Measurements from ENCODE around the gene PATL1.
"Not testable (repeated sequence)": the region's sequence is repeated elsewhere in the genome, so short reads cannot be mapped to it uniquely, and the experiment has no call there.

The PATL1 gene

GRCh38 chr11:59691156-59691555 lies 22.3 kb upstream of the PATL1 start:
- H3K27ac ChIP-seq (ENCODE audit: low read depth, low read length): no peak overlapping the region
- no peaks in the 10 kb centered on the region for H3K36me3 ChIP-seq (ENCODE audit: control insufficient read depth, insufficient read depth, low read length)
- no peak overlapping the region for H3K4me3 ChIP-seq (ENCODE audit: low read length)
- no peak overlapping the region for H3K9ac ChIP-seq (ENCODE audit: low read length)
- H3K27me3 ChIP-seq (ENCODE audit: control insufficient read depth, insufficient read depth, low read length): no peaks in the 10 kb centered on the region
- no peaks in the 10 kb centered on the region for H3K4me1 ChIP-seq (ENCODE audit: control insufficient read depth, insufficient read depth, low read length)

- H3K4me3 ChIP-seq (ENCODE audit: low read length): no peak overlapping the region
- no peak overlapping the region for H3K27ac ChIP-seq (ENCODE audit: low read depth, low read length)
- no peaks in the 10 kb centered on the region for H3K36me3 ChIP-seq (ENCODE audit: control insufficient read depth, insufficient read depth, low read length)
- no peak overlapping the region for H3K9ac ChIP-seq (ENCODE audit: low read length)
- no peaks in the 10 kb centered on the region for H3K27me3 ChIP-seq (ENCODE audit: control insufficient read depth, insufficient read depth, low read length)
- no peaks in the 10 kb centered on the region for H3K4me1 ChIP-seq (ENCODE audit: control insufficient read depth, insufficient read depth, low read length)
These were observed 20.2 kb upstream of the PATL1 start for GRCh38 chr11:59689015-59689414.

GRCh38 chr11:59681260-59681725 lies 12.5 kb upstream of the PATL1 start:
- H3K27me3 ChIP-seq (ENCODE audit: control insufficient read depth, insufficient read depth, low read length); H3K27ac ChIP-seq (ENCODE audit: low read depth, low read length); H3K9ac ChIP-seq (ENCODE audit: low read length); H3K4me1 ChIP-seq (ENCODE audit: control insufficient read depth, insufficient read depth, low read length); H3K4me3 ChIP-seq (ENCODE audit: low read length); H3K36me3 ChIP-seq (ENCODE audit: control insufficient read depth, insufficient read depth, low read length): not testable (repeated sequence)

GRCh38 chr11:59680287-59681154 lies 11.7 kb upstream of the PATL1 start:
- no peaks in the 10 kb centered on the region for H3K27me3 ChIP-seq (ENCODE audit: control insufficient read depth, insufficient read depth, low read length)
- H3K4me1 ChIP-seq (ENCODE audit: control insufficient read depth, insufficient read depth, low read length): no peaks in the 10 kb centered on the region
- no peak overlapping the region for H3K9ac ChIP-seq (ENCODE audit: low read length)
- H3K4me3 ChIP-seq (ENCODE audit: low read length): no peak overlapping the region
- no peaks in the 10 kb centered on the region for H3K36me3 ChIP-seq (ENCODE audit: control insufficient read depth, insufficient read depth, low read length)
- H3K27ac ChIP-seq (ENCODE audit: low read depth, low read length): no peak overlapping the region

- no peaks in the 10 kb centered on the region for H3K4me1 ChIP-seq (ENCODE audit: control insufficient read depth, insufficient read depth, low read length)
- H3K27me3 ChIP-seq (ENCODE audit: control insufficient read depth, insufficient read depth, low read length): no peaks in the 10 kb centered on the region
- H3K27ac ChIP-seq (ENCODE audit: low read depth, low read length): no peak overlapping the region
- H3K9ac ChIP-seq (ENCODE audit: low read length): no peak overlapping the region
- H3K4me3 ChIP-seq (ENCODE audit: low read length): no peak overlapping the region
- H3K36me3 ChIP-seq (ENCODE audit: control insufficient read depth, insufficient read depth, low read length): no peaks in the 10 kb centered on the region
These were observed 10.5 kb upstream of the PATL1 start for GRCh38 chr11:59679347-59679746.

GRCh38 chr11:59678813-59679165 lies 10.0 kb upstream of the PATL1 start:
- Histone ChIP-seq H3K36me3 (ENCODE audit: control insufficient read depth, insufficient read depth, low read length) (no peaks in the 10 kb centered on the region), H3K27ac (ENCODE audit: low read depth, low read length) (no peak overlapping the region), H3K9ac (ENCODE audit: low read length) (no peak overlapping the region), H3K4me3 (ENCODE audit: low read length) (no peak overlapping the region), H3K4me1 (ENCODE audit: control insufficient read depth, insufficient read depth, low read length) (no peaks in the 10 kb centered on the region), H3K27me3 (ENCODE audit: control insufficient read depth, insufficient read depth, low read length) (no peaks in the 10 kb centered on the region)

- Histone ChIP-seq H3K36me3 (ENCODE audit: control insufficient read depth, insufficient read depth, low read length) (no peaks in the 10 kb centered on the region), H3K4me1 (ENCODE audit: control insufficient read depth, insufficient read depth, low read length) (no peaks in the 10 kb centered on the region), H3K27ac (ENCODE audit: low read depth, low read length) (no peak overlapping the region), H3K4me3 (ENCODE audit: low read length) (no peak overlapping the region), H3K9ac (ENCODE audit: low read length) (no peak overlapping the region), H3K27me3 (ENCODE audit: control insufficient read depth, insufficient read depth, low read length) (no peaks in the 10 kb centered on the region)
These were observed 9.4 kb upstream of the PATL1 start for GRCh38 chr11:59678118-59678812.

- H3K4me3 ChIP-seq (ENCODE audit: low read length): no peak overlapping the region
- H3K9ac ChIP-seq (ENCODE audit: low read length): no peak overlapping the region
- H3K27me3 ChIP-seq (ENCODE audit: control insufficient read depth, insufficient read depth, low read length): no peaks in the 10 kb centered on the region
- H3K4me1 ChIP-seq (ENCODE audit: control insufficient read depth, insufficient read depth, low read length): no peaks in the 10 kb centered on the region
- no peaks in the 10 kb centered on the region for H3K36me3 ChIP-seq (ENCODE audit: control insufficient read depth, insufficient read depth, low read length)
- H3K27ac ChIP-seq (ENCODE audit: low read depth, low read length): no peak overlapping the region
These were observed 7.4 kb upstream of the PATL1 start for GRCh38 chr11:59676205-59676604.

GRCh38 chr11:59674291-59674690 lies 5.5 kb upstream of the PATL1 start:
- Histone ChIP-seq H3K4me1 (ENCODE audit: control insufficient read depth, insufficient read depth, low read length) (peaks cover 6% of the 10 kb centered on the region), H3K27me3 (ENCODE audit: control insufficient read depth, insufficient read depth, low read length) (peaks cover 3% of the 10 kb centered on the region), H3K9ac (ENCODE audit: low read length) (no peak overlapping the region), H3K4me3 (ENCODE audit: low read length) (no peak overlapping the region), H3K36me3 (ENCODE audit: control insufficient read depth, insufficient read depth, low read length) (no peaks in the 10 kb centered on the region), H3K27ac (ENCODE audit: low read depth, low read length) (no peak overlapping the region)

GRCh38 chr11:59673291-59673690 lies 4.5 kb upstream of the PATL1 start:
- Histone ChIP-seq H3K27me3 (ENCODE audit: control insufficient read depth, insufficient read depth, low read length) (peaks cover 3% of the 10 kb centered on the region), H3K36me3 (ENCODE audit: control insufficient read depth, insufficient read depth, low read length) (no peaks in the 10 kb centered on the region), H3K4me3 (ENCODE audit: low read length) (no peak overlapping the region), H3K27ac (ENCODE audit: low read depth, low read length) (no peak overlapping the region), H3K9ac (ENCODE audit: low read length) (no peak overlapping the region), H3K4me1 (ENCODE audit: control insufficient read depth, insufficient read depth, low read length) (peaks cover 6% of the 10 kb centered on the region)

GRCh38 chr11:59671471-59671870 lies 2.6 kb upstream of the PATL1 start:
- H3K27ac ChIP-seq (ENCODE audit: low read depth, low read length): no peak overlapping the region
- peaks cover 3% of the 10 kb centered on the region for H3K27me3 ChIP-seq (ENCODE audit: control insufficient read depth, insufficient read depth, low read length)
- H3K4me1 ChIP-seq (ENCODE audit: control insufficient read depth, insufficient read depth, low read length): peaks cover 11% of the 10 kb centered on the region

GRCh38 chr11:59669611-59670009 lies 773 bp upstream of the PATL1 start:
- H3K4me1 ChIP-seq (ENCODE audit: control insufficient read depth, insufficient read depth, low read length): peaks cover 11% of the 10 kb centered on the region
- peak overlapping the region; percentile 75 for H3K4me3 ChIP-seq (ENCODE audit: low read length)
- peaks cover 3% of the 10 kb centered on the region for H3K27me3 ChIP-seq (ENCODE audit: control insufficient read depth, insufficient read depth, low read length)
- H3K36me3 ChIP-seq (ENCODE audit: control insufficient read depth, insufficient read depth, low read length): no peaks in the 10 kb centered on the region
- peak overlapping the region; percentile 92 for H3K27ac ChIP-seq (ENCODE audit: low read depth, low read length)
- H3K9ac ChIP-seq (ENCODE audit: low read length): peak overlapping the region; percentile 58

More at GRCh38 chr11:59671471-59671870, 2.6 kb upstream of the PATL1 start:
- no peaks in the 10 kb centered on the region for H3K36me3 ChIP-seq (ENCODE audit: control insufficient read depth, insufficient read depth, low read length)
- no peak overlapping the region for H3K9ac ChIP-seq (ENCODE audit: low read length)
- no peak overlapping the region for H3K4me3 ChIP-seq (ENCODE audit: low read length)
